H1 (cell line): ENCODE data around the gene SCOC. TPM values are rescaled to one million over a fixed set of nuclear protein-coding genes. Genes with fewer than 3 reads are reported as not detected.

Experiments used
- BRCA1 ChIP-seq: IDR thresholded peaks from 2 replicates; pipeline ENCODE4 v1.6.1; 2012; ENCODE audit warnings: low read depth, low read length, improper control_type of control experiment
- CBX8 ChIP-seq: fragments of 300-800, 300-1000 bp; sonication (generic); IDR thresholded peaks from 2 replicates; pipeline ENCODE4 v1.7.1; 2016; ENCODE audit warnings: low read depth, low read length, borderline replicate concordance
- EZH2 ChIP-seq: fragments of 200-600 bp; sonication (generic); IDR thresholded peaks from 2 replicates; pipeline ENCODE4 v1.7.1; 2012; ENCODE audit warnings: low read depth, mild to moderate bottlenecking, moderate library complexity, low read length, inconsistent platforms; ENCODE audit not compliant: severe bottlenecking
- GTF2F1 ChIP-seq: IDR thresholded peaks from 2 replicates; pipeline ENCODE4 v1.6.1; 2012; ENCODE audit warnings: low read depth, low read length, improper control_type of control experiment, borderline replicate concordance
- JUND ChIP-seq: IDR thresholded peaks from 2 replicates; pipeline ENCODE4 v1.6.1; 2011; ENCODE audit warnings: mild to moderate bottlenecking, improper control_type of control experiment, low read length
- NANOG ChIP-seq: IDR thresholded peaks from 2 replicates; pipeline ENCODE4 v1.6.1; 2011; ENCODE audit warnings: low read length, low read depth, mild to moderate bottlenecking, inconsistent platforms; ENCODE audit not compliant: insufficient read depth, poor library complexity, severe bottlenecking
- POLR2AphosphoS5 ChIP-seq: IDR thresholded peaks from 2 replicates; pipeline ENCODE4 v1.6.1; 2011; ENCODE audit warnings: low read depth, low read length
- TEAD4 ChIP-seq: IDR thresholded peaks from 2 replicates; pipeline ENCODE4 v1.6.1; 2012; ENCODE audit warnings: low read depth, low read length, inconsistent platforms, mixed read lengths
- polyA plus RNA-seq, 7 experiments: library from polyadenylated mRNA; depleted of rRNA in 3 of 7; stranded (reverse) in 5 of 7; unstranded in 2 of 7; fragments of >200 nt in 5 of 7; fragments of 200-250 nt in 2 of 7; gene quantifications; 1 replicate in 5 of 7; 2 replicates in 1 of 7; 4 replicates in 1 of 7; pipeline versions ENCODE4 v1.2.1 to v1.2.3, GENCODE V29; 2011 to 2013; ENCODE audit warnings: missing spikeins in 2 of 7, mixed read lengths in 2 of 7
- total RNA-seq: library from RNA; stranded (reverse); fragmentation: NEBNext Ultra II Directional; extraction: Animal tissue kit (Norgen Biotek cat#: 25700); gene quantifications from 2 replicates; pipeline ENCODE4 v1.2.1, GENCODE V29; 2021
- TF ChIP-seq, protein P1 (sequence below): fragments of 300-600 bp; sonication (generic); IDR thresholded peaks from 2 replicates; pipeline ENCODE4 v1.7.1; 2012; ENCODE audit warnings: low read length, moderate library complexity, mild to moderate bottlenecking, inconsistent platforms; ENCODE audit not compliant: insufficient replicate concordance

SCOC gene
- total and polyA plus RNA-seq, 2 of the 8 experiments (the other 6 are each of a cell fraction or from before 2014, with no cell fraction given) = 12.1 to 33.4 TPM

DNA sequence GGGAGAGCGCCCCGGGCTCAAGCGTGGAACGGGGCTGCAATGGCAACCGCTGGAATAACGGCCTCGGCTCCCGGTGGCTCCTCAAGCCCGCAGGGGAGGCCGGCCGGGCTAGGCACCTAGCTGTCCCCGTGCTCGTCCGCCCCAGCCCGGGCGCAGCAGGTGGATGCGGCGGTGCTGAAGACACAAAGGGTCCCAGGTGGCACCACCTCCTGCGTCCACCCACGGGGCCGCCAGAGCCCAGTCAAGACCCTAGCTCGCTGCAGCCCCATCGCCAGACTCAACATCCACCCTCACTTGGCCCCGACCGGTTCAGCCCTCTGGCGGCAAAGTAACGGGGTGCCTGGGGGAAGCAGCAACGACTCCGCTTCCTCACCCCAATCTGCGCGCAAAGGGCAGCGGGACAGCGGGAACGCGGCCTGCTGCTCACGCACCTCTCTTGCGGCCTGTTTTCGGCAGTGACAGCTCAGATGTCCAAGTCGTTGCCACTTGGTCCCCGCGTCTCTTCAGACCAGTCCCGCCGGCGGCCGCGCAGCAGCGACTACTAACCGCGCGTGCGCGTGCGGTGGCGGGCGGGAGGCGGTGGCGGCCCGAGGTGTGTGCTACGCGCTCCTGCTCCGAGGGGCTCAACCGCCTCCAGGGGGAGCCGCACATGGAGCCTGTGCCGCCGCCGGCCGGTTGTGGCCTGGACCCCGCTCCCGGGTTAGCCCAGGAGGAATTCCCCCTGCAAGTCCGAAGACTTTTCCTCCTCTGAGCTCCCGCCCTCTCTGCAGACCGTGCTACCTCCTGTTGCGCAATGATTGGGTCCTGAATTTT, 53.9 kb downstream of the SCOC start, which contains the start of gene CLGN (continued):
- TF ChIP-seq BRCA1 = no peak
- TF ChIP-seq GTF2F1 = no peak
- no peak for TF ChIP-seq CBX8
- TF ChIP-seq, protein P1, sequence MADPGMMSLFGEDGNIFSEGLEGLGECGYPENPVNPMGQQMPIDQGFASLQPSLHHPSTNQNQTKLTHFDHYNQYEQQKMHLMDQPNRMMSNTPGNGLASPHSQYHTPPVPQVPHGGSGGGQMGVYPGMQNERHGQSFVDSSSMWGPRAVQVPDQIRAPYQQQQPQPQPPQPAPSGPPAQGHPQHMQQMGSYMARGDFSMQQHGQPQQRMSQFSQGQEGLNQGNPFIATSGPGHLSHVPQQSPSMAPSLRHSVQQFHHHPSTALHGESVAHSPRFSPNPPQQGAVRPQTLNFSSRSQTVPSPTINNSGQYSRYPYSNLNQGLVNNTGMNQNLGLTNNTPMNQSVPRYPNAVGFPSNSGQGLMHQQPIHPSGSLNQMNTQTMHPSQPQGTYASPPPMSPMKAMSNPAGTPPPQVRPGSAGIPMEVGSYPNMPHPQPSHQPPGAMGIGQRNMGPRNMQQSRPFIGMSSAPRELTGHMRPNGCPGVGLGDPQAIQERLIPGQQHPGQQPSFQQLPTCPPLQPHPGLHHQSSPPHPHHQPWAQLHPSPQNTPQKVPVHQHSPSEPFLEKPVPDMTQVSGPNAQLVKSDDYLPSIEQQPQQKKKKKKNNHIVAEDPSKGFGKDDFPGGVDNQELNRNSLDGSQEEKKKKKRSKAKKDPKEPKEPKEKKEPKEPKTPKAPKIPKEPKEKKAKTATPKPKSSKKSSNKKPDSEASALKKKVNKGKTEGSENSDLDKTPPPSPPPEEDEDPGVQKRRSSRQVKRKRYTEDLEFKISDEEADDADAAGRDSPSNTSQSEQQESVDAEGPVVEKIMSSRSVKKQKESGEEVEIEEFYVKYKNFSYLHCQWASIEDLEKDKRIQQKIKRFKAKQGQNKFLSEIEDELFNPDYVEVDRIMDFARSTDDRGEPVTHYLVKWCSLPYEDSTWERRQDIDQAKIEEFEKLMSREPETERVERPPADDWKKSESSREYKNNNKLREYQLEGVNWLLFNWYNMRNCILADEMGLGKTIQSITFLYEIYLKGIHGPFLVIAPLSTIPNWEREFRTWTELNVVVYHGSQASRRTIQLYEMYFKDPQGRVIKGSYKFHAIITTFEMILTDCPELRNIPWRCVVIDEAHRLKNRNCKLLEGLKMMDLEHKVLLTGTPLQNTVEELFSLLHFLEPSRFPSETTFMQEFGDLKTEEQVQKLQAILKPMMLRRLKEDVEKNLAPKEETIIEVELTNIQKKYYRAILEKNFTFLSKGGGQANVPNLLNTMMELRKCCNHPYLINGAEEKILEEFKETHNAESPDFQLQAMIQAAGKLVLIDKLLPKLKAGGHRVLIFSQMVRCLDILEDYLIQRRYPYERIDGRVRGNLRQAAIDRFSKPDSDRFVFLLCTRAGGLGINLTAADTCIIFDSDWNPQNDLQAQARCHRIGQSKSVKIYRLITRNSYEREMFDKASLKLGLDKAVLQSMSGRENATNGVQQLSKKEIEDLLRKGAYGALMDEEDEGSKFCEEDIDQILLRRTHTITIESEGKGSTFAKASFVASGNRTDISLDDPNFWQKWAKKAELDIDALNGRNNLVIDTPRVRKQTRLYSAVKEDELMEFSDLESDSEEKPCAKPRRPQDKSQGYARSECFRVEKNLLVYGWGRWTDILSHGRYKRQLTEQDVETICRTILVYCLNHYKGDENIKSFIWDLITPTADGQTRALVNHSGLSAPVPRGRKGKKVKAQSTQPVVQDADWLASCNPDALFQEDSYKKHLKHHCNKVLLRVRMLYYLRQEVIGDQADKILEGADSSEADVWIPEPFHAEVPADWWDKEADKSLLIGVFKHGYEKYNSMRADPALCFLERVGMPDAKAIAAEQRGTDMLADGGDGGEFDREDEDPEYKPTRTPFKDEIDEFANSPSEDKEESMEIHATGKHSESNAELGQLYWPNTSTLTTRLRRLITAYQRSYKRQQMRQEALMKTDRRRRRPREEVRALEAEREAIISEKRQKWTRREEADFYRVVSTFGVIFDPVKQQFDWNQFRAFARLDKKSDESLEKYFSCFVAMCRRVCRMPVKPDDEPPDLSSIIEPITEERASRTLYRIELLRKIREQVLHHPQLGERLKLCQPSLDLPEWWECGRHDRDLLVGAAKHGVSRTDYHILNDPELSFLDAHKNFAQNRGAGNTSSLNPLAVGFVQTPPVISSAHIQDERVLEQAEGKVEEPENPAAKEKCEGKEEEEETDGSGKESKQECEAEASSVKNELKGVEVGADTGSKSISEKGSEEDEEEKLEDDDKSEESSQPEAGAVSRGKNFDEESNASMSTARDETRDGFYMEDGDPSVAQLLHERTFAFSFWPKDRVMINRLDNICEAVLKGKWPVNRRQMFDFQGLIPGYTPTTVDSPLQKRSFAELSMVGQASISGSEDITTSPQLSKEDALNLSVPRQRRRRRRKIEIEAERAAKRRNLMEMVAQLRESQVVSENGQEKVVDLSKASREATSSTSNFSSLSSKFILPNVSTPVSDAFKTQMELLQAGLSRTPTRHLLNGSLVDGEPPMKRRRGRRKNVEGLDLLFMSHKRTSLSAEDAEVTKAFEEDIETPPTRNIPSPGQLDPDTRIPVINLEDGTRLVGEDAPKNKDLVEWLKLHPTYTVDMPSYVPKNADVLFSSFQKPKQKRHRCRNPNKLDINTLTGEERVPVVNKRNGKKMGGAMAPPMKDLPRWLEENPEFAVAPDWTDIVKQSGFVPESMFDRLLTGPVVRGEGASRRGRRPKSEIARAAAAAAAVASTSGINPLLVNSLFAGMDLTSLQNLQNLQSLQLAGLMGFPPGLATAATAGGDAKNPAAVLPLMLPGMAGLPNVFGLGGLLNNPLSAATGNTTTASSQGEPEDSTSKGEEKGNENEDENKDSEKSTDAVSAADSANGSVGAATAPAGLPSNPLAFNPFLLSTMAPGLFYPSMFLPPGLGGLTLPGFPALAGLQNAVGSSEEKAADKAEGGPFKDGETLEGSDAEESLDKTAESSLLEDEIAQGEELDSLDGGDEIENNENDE = no peak
- peak; percentile 42; the same call in 1 of the 2 replicates for TF ChIP-seq TEAD4
- TF ChIP-seq EZH2 = peak; percentile 45
- no peak for TF ChIP-seq NANOG
- no peak for TF ChIP-seq JUND
- TF ChIP-seq POLR2AphosphoS5 = 0 out of 2 replicates have a peak, but pooled peaks have one; percentile 40
